ENCODE results near the gene HDAC4. TPM values are rescaled to one million over a fixed set of nuclear protein-coding genes. Genes with fewer than 3 reads are reported as not detected.

Gene HDAC4
- total RNA-seq, 1 experiment from 2014 or later, result 32.0 TPM

DNA sequence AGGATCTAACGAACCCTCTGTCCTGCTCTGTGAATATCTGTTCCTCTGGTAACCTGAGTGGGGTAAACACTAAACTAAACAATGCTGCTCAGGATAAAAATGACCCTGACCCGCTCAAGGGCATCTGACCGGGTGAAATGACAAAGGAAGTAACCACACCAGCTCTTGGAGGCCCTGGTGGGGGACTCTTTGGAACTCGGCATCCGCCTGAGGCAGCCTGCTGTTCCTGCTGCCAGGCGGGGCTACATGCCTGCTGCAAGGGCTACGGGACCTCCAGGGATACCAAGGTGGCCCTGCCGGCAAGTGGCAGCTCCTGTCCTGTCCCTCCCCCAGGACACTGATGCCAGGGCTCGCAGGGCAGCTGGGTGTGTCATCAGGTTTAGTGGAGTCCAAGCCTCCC lies 273.3 kb downstream of the HDAC4 start:
- Histone ChIP-seq H3K9me3 (ENCODE audit: control insufficient read depth, low read depth, low read length) (no peaks in the 10 kb centered on the region), H2BK12ac (ENCODE audit: insufficient read length, low read depth, low read length) (no peak overlapping the region), H4K20me1 (ENCODE audit: control insufficient read depth, insufficient read depth, insufficient read length) (no peaks in the 10 kb centered on the region), H3T11ph (ENCODE audit: low read length) (no peak overlapping the region), H3K23me2 (ENCODE audit: insufficient read length, low read depth, low read length, poor library complexity, severe bottlenecking) (peaks cover 3% of the 10 kb centered on the region), H4K5ac (ENCODE audit: insufficient read length, low read depth, low read length) (no peak overlapping the region), H3K14ac (ENCODE audit: insufficient read depth, low read length) (no peak overlapping the region), H2AFZ (ENCODE audit: low read length) (no peak overlapping the region), H3K4me1 (ENCODE audit: insufficient read depth, low read length) (no peaks in the 10 kb centered on the region), H4K91ac (ENCODE audit: insufficient read length, low read depth, low read length) (no peak overlapping the region), H2BK15ac (ENCODE audit: low read depth, low read length) (no peak overlapping the region), H3K27me3 (ENCODE audit: insufficient read depth, low read length) (no peaks in the 10 kb centered on the region), H2AK5ac (ENCODE audit: insufficient read length, low read length) (no peak overlapping the region), H3K79me2 (ENCODE audit: insufficient read depth, low read length) (no peaks in the 10 kb centered on the region), H3K9ac (ENCODE audit: extremely low read depth, insufficient read length, low read length) (no peak overlapping the region), H3K4ac (ENCODE audit: low read depth, low read length) (no peak overlapping the region), H2BK20ac (ENCODE audit: low read depth, low read length, poor library complexity, severe bottlenecking) (no peak overlapping the region), H3K27ac (ENCODE audit: insufficient read length, low read depth, low read length) (no peak overlapping the region), H3K4me2 (ENCODE audit: insufficient read depth, insufficient read length, low read length) (no peak overlapping the region), H3K79me1 (ENCODE audit: insufficient read depth, low read depth, low read length, poor library complexity, severe bottlenecking) (no peaks in the 10 kb centered on the region), H2BK5ac (ENCODE audit: insufficient read length, low read length) (no peak overlapping the region), H3K23ac (ENCODE audit: insufficient read length, low read depth, low read length) (no peak overlapping the region), H2BK120ac (ENCODE audit: low read depth, low read length, poor library complexity, severe bottlenecking) (no peak overlapping the region), H3K18ac (ENCODE audit: insufficient read length, low read depth, low read length) (no peak overlapping the region), H3K56ac (ENCODE audit: insufficient read length, low read depth, low read length) (no peak overlapping the region), H4K8ac (replicated peaks; ENCODE audit: insufficient read length, low read depth, low read length) (no peak overlapping the region)
- no peaks in the 10 kb centered on the region for H3K4me1 Mint-ChIP-seq
- DNase-seq, result no peak
- WGBS (ENCODE audit: extremely low coverage, insufficient read length, low lambda C conversion rate), result no CpG with 5 or more reads among the region's 9 CpGs
- peaks cover 0 to 7% of the 10 kb centered on the region in 2 experiments; a peak in 1 of 5 replicates for H3K9me3 Mint-ChIP-seq
- no peak overlapping the region for H3K27ac Mint-ChIP-seq
- H3K4me3 Mint-ChIP-seq, result no peak overlapping the region
- TF ChIP-seq, protein P1, sequence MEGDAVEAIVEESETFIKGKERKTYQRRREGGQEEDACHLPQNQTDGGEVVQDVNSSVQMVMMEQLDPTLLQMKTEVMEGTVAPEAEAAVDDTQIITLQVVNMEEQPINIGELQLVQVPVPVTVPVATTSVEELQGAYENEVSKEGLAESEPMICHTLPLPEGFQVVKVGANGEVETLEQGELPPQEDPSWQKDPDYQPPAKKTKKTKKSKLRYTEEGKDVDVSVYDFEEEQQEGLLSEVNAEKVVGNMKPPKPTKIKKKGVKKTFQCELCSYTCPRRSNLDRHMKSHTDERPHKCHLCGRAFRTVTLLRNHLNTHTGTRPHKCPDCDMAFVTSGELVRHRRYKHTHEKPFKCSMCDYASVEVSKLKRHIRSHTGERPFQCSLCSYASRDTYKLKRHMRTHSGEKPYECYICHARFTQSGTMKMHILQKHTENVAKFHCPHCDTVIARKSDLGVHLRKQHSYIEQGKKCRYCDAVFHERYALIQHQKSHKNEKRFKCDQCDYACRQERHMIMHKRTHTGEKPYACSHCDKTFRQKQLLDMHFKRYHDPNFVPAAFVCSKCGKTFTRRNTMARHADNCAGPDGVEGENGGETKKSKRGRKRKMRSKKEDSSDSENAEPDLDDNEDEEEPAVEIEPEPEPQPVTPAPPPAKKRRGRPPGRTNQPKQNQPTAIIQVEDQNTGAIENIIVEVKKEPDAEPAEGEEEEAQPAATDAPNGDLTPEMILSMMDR (conservative IDR thresholded peaks at IDR 0.05), result no peak
- no peaks in the 10 kb centered on the region for H3K27me3 Mint-ChIP-seq (ENCODE audit: low read depth)
- H3K36me3 Mint-ChIP-seq (ENCODE audit: insufficient read depth in 1 of 3, low read depth in 3 of 3), result peaks cover 19 to 40% (median 32%) of the 10 kb centered on the region in 3 experiments
